PC-9 (cell line): ENCODE measurements around the gene BAIAP2L2. TPM values are rescaled to one million over a fixed set of nuclear protein-coding genes. Genes with fewer than 3 reads are reported as not detected.

Source experiments
- BruUV-seq: library from RNA; stranded (reverse); fragments of 400-500 nt; replicated peaks from 2 replicates; lab custom pipeline; 2021; lab: Mats Ljungman, UMichigan
- CTCF ChIA-PET: fragments of 300-600 bp; sonication (Branson Sonifier 250); formaldehyde crosslinking; loops from one replicate; lab custom pipeline; 2022; ENCODE audit warnings: antibody characterized with exemption; lab: Charles Lee
- POLR2A ChIA-PET: fragments of 300-600 bp; sonication (Branson Sonifier 250); formaldehyde crosslinking; loops from one replicate; lab custom pipeline; 2022; ENCODE audit warnings: antibody characterized with exemption; ENCODE audit not compliant: unreplicated experiment; lab: Charles Lee
- DNase-seq, 2 experiments: peaks; one replicate each; pipeline versions ENCODE4 v3.0.0 to v3.0.0-alpha.2; 2015 to 2022; ENCODE audit warnings: mixed read lengths in 1 of 2
- H2AFZ ChIP-seq: fragments of 200-600 bp; sonication (generic); 2 replicates; pipeline ENCODE4 v1.8.1; 2017; ENCODE audit warnings: antibody characterized with exemption
- H3F3A ChIP-seq: fragments of 200-600 bp; sonication (generic); 2 replicates; pipeline ENCODE4 v1.8.1; 2017; ENCODE audit warnings: antibody characterized with exemption, mild to moderate bottlenecking, low read depth; ENCODE audit not compliant: insufficient read depth
- H3K27ac ChIP-seq: fragments of 200-600 bp; sonication (generic); 2 replicates; pipeline ENCODE4 v1.6.1; 2016; ENCODE audit warnings: mixed run types
- H3K27me3 ChIP-seq: fragments of 200-600 bp; sonication (generic); 2 replicates; pipeline ENCODE4 v1.6.1; 2016; ENCODE audit warnings: low read depth, mixed run types; ENCODE audit not compliant: insufficient read depth
- H3K36me3 ChIP-seq: fragments of 200-600 bp; sonication (generic); 2 replicates; pipeline ENCODE4 v1.6.1; 2016; ENCODE audit warnings: low read depth, mixed run types
- H3K4me1 ChIP-seq: fragments of 200-600 bp; sonication (generic); replicated peaks from 2 replicates; pipeline ENCODE4 v1.6.1; 2016; ENCODE audit warnings: mixed run types; ENCODE audit not compliant: insufficient read depth
- H3K4me2 ChIP-seq: fragments of 200-600 bp; sonication (generic); 2 replicates; pipeline ENCODE4 v1.6.1; 2017; ENCODE audit warnings: mixed run types
- H3K4me3 ChIP-seq: fragments of 200-600 bp; sonication (generic); 2 replicates; pipeline ENCODE4 v1.6.1; 2016; ENCODE audit warnings: mixed run types
- H3K79me2 ChIP-seq: fragments of 200-600 bp; sonication (generic); 2 replicates; pipeline ENCODE4 v1.6.1; 2017; ENCODE audit warnings: low read depth, mixed run types
- H3K9me2 ChIP-seq: fragments of 200-600 bp; sonication (generic); 2 replicates; pipeline ENCODE4 v1.8.1; 2017; ENCODE audit warnings: mild to moderate bottlenecking; ENCODE audit not compliant: insufficient read depth
- H3K9me3 ChIP-seq: fragments of 200-600 bp; sonication (generic); 2 replicates; pipeline ENCODE4 v1.8.1; 2016; ENCODE audit warnings: low read depth; ENCODE audit not compliant: insufficient read depth
- H4K20me1 ChIP-seq: fragments of 200-600 bp; sonication (generic); 2 replicates; pipeline ENCODE4 v1.8.1; 2017; ENCODE audit not compliant: insufficient read depth
- CTCF ChIP-seq: fragments of 200-600 bp; sonication (generic); conservative IDR thresholded peaks from 2 replicates; pipeline ENCODE4 v1.6.1; 2017; ENCODE audit warnings: mixed run types, antibody characterized with exemption, mild to moderate bottlenecking, moderate library complexity
- EZH2 ChIP-seq: fragments of 200-600 bp; sonication (generic); IDR thresholded peaks from 2 replicates; pipeline ENCODE4 v1.8.0; 2017; ENCODE audit warnings: antibody characterized with exemption, low read depth
- intact Hi-C: fragments of 100-400 bp; cut with micrococcal nuclease; formaldehyde crosslinking; loops from one replicate; pipeline ENCODE4 v1.10.0; 2022; ENCODE audit not compliant: unreplicated experiment
- total RNA-seq: library from RNA; stranded (reverse); gene quantifications from 2 replicates; pipeline ENCODE4 v1.2.3, GENCODE V29; 2021

Gene BAIAP2L2
- total RNA-seq, 1 experiment from 2014 or later: 7.1 TPM

DNA sequence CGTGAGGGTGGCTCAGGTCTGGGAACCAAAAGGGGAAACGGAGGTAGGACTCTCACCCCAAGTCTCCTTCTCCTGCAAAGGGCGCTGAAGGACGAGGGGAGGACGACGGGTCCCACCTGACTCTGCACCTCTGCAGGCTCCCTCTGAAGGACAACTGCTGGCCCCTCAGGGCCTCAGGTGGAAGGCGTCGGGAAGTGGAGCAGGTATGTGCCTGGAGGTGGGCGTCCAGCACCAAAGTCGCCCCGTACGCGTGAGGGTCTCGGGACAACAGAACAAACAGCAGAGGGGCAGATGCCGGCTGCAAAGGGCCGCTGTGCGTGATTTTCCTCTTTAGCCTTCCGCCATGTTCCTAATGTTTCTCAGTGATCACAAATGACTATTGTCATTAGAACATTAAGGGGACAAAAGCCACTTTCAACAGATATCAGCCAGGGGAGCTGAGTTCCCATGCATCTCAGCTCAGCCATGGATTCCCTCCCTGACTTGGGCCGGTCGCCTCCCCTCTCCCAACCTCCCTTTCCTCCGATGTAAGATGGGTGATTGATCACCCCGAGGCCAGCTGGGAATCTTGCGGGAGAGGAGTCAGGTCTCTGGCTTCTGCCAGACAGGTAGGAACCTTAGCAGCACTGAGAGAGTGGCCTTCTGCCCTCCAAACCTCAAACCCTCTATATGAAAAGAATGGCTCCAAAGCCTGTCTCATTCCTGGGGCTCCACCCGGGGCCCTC lies 27.3 kb downstream of the BAIAP2L2 start:
- no peaks in the 10 kb centered on the region for H3K27me3 ChIP-seq
- no peak overlapping the region for H3K4me3 ChIP-seq
- H3F3A ChIP-seq: peaks cover 31% of the 10 kb centered on the region; the same call in 1 of the 2 replicates
- H3K36me3 ChIP-seq: no peaks in the 10 kb centered on the region
- no peaks in the 10 kb centered on the region for H3K4me1 ChIP-seq
- ChIA-PET POLR2A (no interaction called here), CTCF (no interaction called here)
- no peaks in the 10 kb centered on the region for H3K9me2 ChIP-seq
- TF ChIP-seq CTCF (no peak), EZH2 (no peak)
- intact Hi-C loops: no loop called here
- no peak overlapping the region for H3K4me2 ChIP-seq
- no peaks in the 10 kb centered on the region for H3K79me2 ChIP-seq
- no peak overlapping the region for H3K27ac ChIP-seq
- no TSS peak for BruUV-seq
- H2AFZ ChIP-seq: no peak overlapping the region
- H4K20me1 ChIP-seq: no peaks in the 10 kb centered on the region; the same call in 1 of the 2 replicates
- no peaks in the 10 kb centered on the region for H3K9me3 ChIP-seq
- DNase-seq: no peak

DNA sequence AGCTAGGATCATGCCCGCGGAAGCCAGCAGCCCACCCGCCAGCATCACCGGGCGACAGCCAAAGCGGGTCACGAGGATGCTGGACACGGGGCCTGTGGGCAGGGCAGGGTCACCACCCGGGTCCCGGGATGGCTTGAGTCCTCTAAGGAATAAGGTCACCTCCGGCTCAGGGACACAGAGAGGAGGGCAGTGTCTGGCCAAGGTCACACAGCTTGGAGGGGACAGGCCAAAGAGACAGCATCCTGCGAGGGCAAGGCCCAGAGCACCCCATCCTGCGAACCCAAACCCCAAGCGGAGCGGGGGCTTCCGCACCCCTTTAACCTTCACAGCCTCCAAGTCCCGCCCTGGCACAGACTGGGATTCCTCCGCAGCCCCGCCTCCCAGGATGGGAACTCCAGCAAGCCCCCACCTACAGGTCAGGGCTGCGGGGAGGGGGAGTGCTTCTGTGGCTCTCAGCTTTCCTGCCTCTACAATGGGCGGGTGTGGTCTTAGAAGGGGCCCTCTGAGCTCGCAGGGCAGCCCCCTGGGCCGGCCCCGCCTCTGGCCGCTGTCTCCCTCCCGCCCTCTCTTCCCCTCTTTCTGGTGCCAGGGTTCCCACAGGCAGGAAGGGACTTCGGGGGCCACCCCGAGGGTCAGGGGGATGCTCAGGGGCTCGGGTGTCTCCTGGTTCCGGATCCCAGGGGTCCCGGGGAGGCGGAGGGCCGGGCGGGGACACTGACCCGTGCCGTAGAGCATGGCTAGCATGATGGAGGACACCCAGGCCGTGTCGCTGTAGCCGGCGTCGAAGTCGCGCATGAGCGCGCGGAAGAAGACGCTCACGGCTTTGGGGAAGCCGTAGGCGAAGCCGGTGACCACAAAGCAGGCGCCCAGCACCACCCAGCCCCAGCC lies 28.3 kb downstream of the BAIAP2L2 start:
- intact Hi-C loops: no loop called here
- POLR2A ChIA-PET: no interaction called here
- Histone ChIP-seq H3K36me3 (no peaks in the 10 kb centered on the region), H3F3A (peaks cover 30% of the 10 kb centered on the region; the same call in 1 of the 2 replicates), H3K79me2 (no peaks in the 10 kb centered on the region), H3K9me3 (no peaks in the 10 kb centered on the region), H4K20me1 (no peaks in the 10 kb centered on the region; the same call in 1 of the 2 replicates), H3K4me2 (no peak overlapping the region), H3K9me2 (no peaks in the 10 kb centered on the region), H3K4me3 (no peak overlapping the region), H3K27me3 (no peaks in the 10 kb centered on the region), H2AFZ (no peak overlapping the region), H3K4me1 (no peaks in the 10 kb centered on the region), H3K27ac (no peak overlapping the region)
- DNase-seq: no peak
- TF ChIP-seq CTCF (no peak), EZH2 (no peak)
- no TSS peak for BruUV-seq
- CTCF ChIA-PET: no interaction called here

DNA sequence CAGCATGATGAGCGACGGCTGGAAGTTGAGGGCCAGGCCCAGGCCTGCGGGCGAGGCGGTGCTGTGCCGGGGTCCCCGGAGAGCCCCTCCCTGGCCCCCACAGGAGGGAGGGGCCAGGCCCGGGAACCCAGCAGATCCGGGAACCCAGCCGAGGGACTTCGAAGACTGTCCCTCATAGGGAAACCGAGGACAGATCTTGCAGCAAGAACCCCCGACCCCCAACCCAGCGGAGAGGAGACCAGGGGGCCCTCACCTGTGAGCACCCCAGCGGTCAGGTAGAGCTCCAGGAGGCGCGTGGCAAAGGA lies 28.9 kb downstream of the BAIAP2L2 start:
- DNase-seq: no peak
- H3K9me2 ChIP-seq: no peaks in the 10 kb centered on the region
- TF ChIP-seq EZH2: no peak
- no peak for TF ChIP-seq CTCF
- ChIA-PET POLR2A (no interaction called here), CTCF (no interaction called here)
- no peaks in the 10 kb centered on the region for H3K36me3 ChIP-seq
- peaks cover 28% of the 10 kb centered on the region; the same call in 1 of the 2 replicates for H3F3A ChIP-seq
- H2AFZ ChIP-seq: no peak overlapping the region
- no TSS peak for BruUV-seq
- H3K4me3 ChIP-seq: no peak overlapping the region
- H3K27ac ChIP-seq: no peak overlapping the region
- no peaks in the 10 kb centered on the region for H3K79me2 ChIP-seq
- H3K4me2 ChIP-seq: no peak overlapping the region
- H3K27me3 ChIP-seq: no peaks in the 10 kb centered on the region
- no peaks in the 10 kb centered on the region for H3K9me3 ChIP-seq
- no peaks in the 10 kb centered on the region for H3K4me1 ChIP-seq
- intact Hi-C loops: no loop called here
- no peaks in the 10 kb centered on the region for H4K20me1 ChIP-seq
